Activated naive CD8-positive, alpha-beta T cell treated with anti-CD3 and anti-CD28 coated beads, Interleukin-2, amount 10 ng/mL, durations not matched to agents 7 days and 5 days (primary cell): ENCODE data around the gene HACD2. TPM values are rescaled to one million over a fixed set of nuclear protein-coding genes. Genes with fewer than 3 reads are reported as not detected.

Experiments used
- ATAC-seq: fragments of 150-1000 bp; cut with Tn5 transposase; one replicate; pipeline ENCODE4 v1.10.0; 2021; ENCODE audit warnings: low read depth, moderate library complexity
- POLR2A ChIA-PET: fragments of 350-600 bp; sonication (Branson Sonifier 250); formaldehyde crosslinking; loops from one replicate; lab custom pipeline; 2021; ENCODE audit warnings: antibody characterized with exemption; lab: Charles Lee
- DNase-seq: peaks from one replicate; pipeline ENCODE4 v3.0.0; 2021
- H3K27ac Mint-ChIP-seq: one replicate; pipeline ENCODE4 v1.8.0; 2022; ENCODE audit warnings: mild to moderate bottlenecking, mixed read lengths
- H3K27me3 Mint-ChIP-seq: one replicate; pipeline ENCODE4 v1.8.0; 2022; ENCODE audit warnings: mild to moderate bottlenecking, moderate library complexity, mixed read lengths
- H3K36me3 Mint-ChIP-seq: one replicate; pipeline ENCODE4 v1.8.0; 2021; ENCODE audit warnings: mild to moderate bottlenecking, mixed read lengths
- H3K4me1 Mint-ChIP-seq: one replicate; pipeline ENCODE4 v1.8.0; 2021; ENCODE audit warnings: mixed read lengths
- H3K4me3 Mint-ChIP-seq: one replicate; pipeline ENCODE4 v1.8.0; 2022; ENCODE audit warnings: mild to moderate bottlenecking, moderate library complexity, mixed read lengths
- H3K9me3 Mint-ChIP-seq: one replicate; pipeline ENCODE4 v1.8.0; 2021; ENCODE audit warnings: mixed read lengths
- total RNA-seq, 2 experiments: library from RNA; stranded (reverse); gene quantifications; one replicate each; pipeline ENCODE4 v1.2.3, GENCODE V29; 2021

The HACD2 gene
- total RNA-seq, 2 experiments from 2014 or later = 19.3 to 21.9 TPM

DNA sequence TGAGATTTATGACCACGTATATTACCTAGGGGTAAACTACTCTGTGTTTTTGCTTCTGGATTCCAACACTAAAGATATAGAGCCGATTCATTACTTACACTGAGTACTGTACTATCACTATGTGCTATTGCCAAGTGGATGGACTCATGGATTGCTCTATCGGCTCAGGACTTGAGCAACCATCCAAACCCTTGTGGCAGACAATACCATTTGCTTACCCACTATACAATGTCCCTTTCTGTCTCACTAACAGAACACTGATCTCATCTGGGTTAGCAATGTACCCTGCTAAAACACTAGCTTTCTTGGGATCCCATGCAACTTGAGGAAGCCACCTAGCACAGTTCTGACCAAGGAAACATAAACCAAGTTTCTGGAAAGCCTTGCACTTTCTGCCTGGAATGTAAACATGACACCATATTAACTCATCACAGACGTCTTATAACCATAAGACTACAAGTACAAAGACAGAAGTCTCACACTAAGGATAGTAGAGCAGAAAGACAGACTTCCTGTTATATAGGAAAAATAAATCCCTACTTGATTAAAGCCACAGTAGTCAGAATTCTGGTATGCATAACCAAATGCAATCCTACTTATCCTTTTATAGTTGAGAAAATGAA lies 38.6 kb downstream of the HACD2 start:
- Mint-ChIP-seq H3K27ac (no peak overlapping the region), H3K4me3 (no peak overlapping the region), H3K4me1 (peaks cover 4% of the 10 kb centered on the region), H3K36me3 (peaks cover 5% of the 10 kb centered on the region), H3K9me3 (no peaks in the 10 kb centered on the region), H3K27me3 (no peaks in the 10 kb centered on the region)
- POLR2A ChIA-PET = no interaction called here
- DNase-seq (no peak), ATAC-seq (no peak)

DNA sequence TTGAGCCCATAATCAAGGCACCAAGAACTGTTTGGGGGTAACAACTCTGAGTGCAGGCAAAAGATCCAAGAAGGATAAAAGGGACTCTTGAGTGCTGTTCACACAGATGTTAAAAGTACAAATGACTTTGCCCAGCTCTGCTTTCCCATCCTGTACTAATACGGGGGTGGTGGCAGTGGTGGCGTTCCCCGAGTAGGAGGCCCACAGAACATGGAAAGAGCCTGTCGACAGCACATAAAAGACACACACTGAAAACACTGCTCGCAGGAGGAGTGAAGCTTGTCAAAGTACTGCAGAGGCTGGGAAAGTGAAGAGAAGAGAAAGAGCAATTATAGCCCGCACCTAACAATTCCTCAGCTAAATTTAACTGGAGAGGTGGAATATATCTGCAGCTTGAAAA lies 40.9 kb downstream of the HACD2 start:
- no peaks in the 10 kb centered on the region for H3K27me3 Mint-ChIP-seq
- no peak overlapping the region for H3K27ac Mint-ChIP-seq
- peaks cover 5% of the 10 kb centered on the region for H3K4me1 Mint-ChIP-seq
- DNase-seq = no peak
- H3K36me3 Mint-ChIP-seq = peaks cover 2% of the 10 kb centered on the region
- no peak for ATAC-seq
- H3K9me3 Mint-ChIP-seq = no peaks in the 10 kb centered on the region
- POLR2A ChIA-PET = interaction anchor here (1.2 kb wide), 1 partner anchor 41 kb away, joined by 3 read pairs; the partner anchor contains the start of gene HACD2
- no peak overlapping the region for H3K4me3 Mint-ChIP-seq

DNA sequence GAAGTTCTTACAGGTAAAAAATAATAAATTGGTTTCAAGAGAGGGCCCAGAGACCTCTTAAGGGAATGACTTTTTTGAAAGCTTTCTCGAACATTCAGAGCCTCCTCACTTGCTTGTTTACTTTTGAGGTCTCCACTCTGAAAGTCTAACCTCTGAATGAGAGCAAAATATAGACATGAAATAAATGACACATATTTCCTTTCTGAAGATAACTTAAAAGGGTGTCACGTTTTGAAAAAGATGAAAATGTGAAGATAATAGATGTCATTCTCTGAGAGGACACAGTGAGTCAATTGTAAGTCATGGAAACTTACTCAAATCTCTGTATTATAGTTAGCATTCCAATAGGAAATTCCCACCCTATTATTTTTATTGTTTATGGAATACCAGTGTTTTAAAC lies 44.6 kb downstream of the HACD2 start:
- peaks cover 2% of the 10 kb centered on the region for H3K36me3 Mint-ChIP-seq
- no peak for DNase-seq
- ATAC-seq = no peak
- no peaks in the 10 kb centered on the region for H3K27me3 Mint-ChIP-seq
- H3K4me3 Mint-ChIP-seq = no peak overlapping the region
- peaks cover 3% of the 10 kb centered on the region for H3K4me1 Mint-ChIP-seq
- H3K9me3 Mint-ChIP-seq = no peaks in the 10 kb centered on the region
- POLR2A ChIA-PET = no interaction called here
- H3K27ac Mint-ChIP-seq = no peak overlapping the region

DNA sequence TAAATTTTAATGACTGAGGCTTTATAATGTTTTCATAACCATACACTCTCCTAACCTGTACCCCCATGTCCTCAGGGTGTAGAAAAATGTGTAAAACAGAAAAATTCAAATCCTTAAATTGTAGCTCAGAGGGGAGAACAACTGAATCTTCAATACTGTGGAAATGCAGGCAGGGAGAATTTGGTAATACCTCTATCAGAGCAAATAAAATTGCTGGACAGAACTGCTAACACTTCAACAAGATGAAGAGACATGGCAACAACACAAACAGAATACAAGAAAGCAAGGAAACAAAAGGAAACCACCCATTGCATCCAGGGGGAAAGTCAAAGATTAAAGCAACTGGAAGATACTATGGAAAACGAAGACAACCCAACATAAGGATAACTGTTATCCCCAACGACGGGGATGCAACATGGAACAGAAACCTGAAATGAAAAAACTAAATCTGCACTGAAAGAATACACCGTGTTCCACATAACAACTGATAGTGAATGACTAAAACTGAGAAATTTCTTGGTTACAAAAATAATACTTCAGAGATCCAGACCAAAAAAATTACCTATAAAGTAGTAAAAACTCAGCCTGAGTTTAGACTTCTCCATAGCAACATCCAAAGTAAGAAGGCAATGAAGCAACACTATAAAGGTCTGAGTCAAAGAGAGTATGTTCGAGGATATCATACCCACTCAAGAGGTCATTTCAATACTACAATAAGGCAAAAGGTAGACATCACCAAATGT lies 48.5 kb downstream of the HACD2 start:
- H3K27me3 Mint-ChIP-seq = no peaks in the 10 kb centered on the region
- H3K4me1 Mint-ChIP-seq = peaks cover 3% of the 10 kb centered on the region
- POLR2A ChIA-PET = no interaction called here
- peaks cover 2% of the 10 kb centered on the region for H3K36me3 Mint-ChIP-seq
- DNase-seq = no peak
- ATAC-seq = no peak
- H3K27ac Mint-ChIP-seq = no peak overlapping the region
- H3K9me3 Mint-ChIP-seq = no peaks in the 10 kb centered on the region
- no peak overlapping the region for H3K4me3 Mint-ChIP-seq

DNA sequence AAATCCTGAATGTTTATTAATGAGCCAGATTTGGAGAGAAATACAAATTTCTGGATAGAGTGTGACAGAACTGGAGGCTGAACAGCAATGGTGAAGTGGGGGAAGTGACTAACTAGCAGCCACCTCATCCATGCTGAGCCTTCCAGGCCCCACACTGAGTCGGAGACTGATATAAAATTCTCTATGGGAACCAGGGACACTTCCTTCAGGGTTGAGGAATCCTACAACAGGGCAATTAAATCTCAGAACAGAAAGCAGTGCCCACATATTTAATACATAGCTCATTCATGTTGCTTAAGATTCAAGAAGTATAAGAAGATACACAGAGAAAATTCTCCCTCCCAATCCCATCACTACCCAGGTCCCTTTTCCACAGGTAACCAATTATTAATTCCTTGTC lies 49.3 kb downstream of the HACD2 start:
- H3K4me1 Mint-ChIP-seq = peaks cover 3% of the 10 kb centered on the region

DNA sequence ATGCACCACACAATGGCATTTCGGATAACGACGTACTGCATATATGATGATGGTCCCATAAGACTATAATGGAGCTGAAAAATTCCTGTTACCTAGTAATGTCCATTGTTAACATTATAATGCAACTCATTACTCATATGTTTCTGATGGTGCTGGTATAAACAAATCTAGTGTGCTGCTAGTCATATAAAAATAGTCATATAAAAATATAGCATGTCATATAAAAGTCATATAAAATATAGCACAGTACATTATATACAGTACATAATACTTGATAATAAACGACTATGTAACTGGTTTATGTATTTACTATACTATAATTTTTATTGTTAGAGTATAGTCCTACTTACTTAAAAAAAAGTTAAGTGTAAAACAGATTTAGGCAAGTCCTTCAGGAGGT lies 50.6 kb downstream of the HACD2 start:
- no peaks in the 10 kb centered on the region for H3K27me3 Mint-ChIP-seq

More for the DNA sequence above, 49.3 kb downstream of the HACD2 start:
- DNase-seq (no peak), ATAC-seq (no peak)
- no peaks in the 10 kb centered on the region for H3K9me3 Mint-ChIP-seq
- H3K27me3 Mint-ChIP-seq = no peaks in the 10 kb centered on the region
- no peak overlapping the region for H3K27ac Mint-ChIP-seq
- H3K4me3 Mint-ChIP-seq = no peak overlapping the region
- H3K36me3 Mint-ChIP-seq = peaks cover 2% of the 10 kb centered on the region
- POLR2A ChIA-PET = no interaction called here

DNA sequence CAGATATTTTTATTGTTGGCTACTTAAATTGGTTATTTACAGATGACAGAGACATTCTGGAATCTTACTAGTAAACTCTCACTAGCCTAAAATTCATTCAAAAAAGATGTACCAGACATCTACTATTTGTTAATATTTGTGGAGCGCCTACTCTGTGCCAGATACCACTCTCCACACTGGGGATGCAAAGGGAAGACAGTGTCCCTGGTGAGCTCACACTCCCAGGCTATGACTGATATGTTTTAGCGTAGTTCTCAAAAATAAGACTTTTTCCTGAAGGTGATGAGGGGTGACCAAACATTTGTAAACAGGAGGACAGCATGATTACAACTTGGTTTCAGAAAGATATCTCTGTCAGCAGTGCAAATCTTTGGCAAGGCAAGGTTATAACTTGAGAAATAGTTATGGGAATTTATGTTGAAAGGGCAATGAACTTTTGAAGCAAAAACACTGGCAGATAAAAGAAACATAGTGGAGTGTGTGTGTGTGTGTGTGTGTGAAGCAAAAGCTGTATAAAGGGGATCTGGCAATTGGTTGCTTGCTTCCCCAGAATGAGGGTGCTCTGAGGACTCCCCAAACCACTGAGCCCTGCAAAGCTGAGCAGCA lies 51.2 kb downstream of the HACD2 start:
- POLR2A ChIA-PET = no interaction called here
- DNase-seq = no peak
- Mint-ChIP-seq H3K4me1 (no peaks in the 10 kb centered on the region), H3K27ac (no peak overlapping the region), H3K9me3 (no peaks in the 10 kb centered on the region), H3K4me3 (no peak overlapping the region), H3K27me3 (no peaks in the 10 kb centered on the region), H3K36me3 (no peaks in the 10 kb centered on the region)
- no peak for ATAC-seq

More for the DNA sequence above, 50.6 kb downstream of the HACD2 start:
- no peak for ATAC-seq
- POLR2A ChIA-PET = no interaction called here
- Mint-ChIP-seq H3K27ac (no peak overlapping the region), H3K36me3 (no peaks in the 10 kb centered on the region), H3K4me1 (no peaks in the 10 kb centered on the region), H3K9me3 (no peaks in the 10 kb centered on the region), H3K4me3 (no peak overlapping the region)
- no peak for DNase-seq

DNA sequence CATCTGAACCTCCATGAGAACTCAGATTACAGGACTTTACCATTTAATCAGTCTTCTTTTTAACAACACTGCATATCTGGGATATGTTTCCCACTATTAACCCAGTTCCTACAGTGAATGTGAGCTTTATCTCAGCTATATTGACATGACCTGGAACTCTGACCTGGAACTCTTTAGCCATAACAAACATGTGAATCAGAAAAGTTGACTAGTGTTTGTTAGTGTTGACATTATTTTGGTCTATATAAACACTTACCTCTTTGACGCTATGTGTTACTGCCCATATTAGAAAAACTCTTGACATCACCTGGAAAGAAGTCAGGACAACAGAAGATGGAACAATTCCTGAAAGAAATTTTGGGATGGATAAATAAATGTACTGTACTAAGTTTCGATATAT lies 56.7 kb downstream of the HACD2 start:
- Mint-ChIP-seq H3K27ac (no peak overlapping the region), H3K4me1 (peaks cover 24% of the 10 kb centered on the region), H3K27me3 (no peaks in the 10 kb centered on the region), H3K36me3 (peaks cover 13% of the 10 kb centered on the region), H3K4me3 (no peak overlapping the region), H3K9me3 (no peaks in the 10 kb centered on the region)
- POLR2A ChIA-PET = no interaction called here
- ATAC-seq (no peak), DNase-seq (no peak)

DNA sequence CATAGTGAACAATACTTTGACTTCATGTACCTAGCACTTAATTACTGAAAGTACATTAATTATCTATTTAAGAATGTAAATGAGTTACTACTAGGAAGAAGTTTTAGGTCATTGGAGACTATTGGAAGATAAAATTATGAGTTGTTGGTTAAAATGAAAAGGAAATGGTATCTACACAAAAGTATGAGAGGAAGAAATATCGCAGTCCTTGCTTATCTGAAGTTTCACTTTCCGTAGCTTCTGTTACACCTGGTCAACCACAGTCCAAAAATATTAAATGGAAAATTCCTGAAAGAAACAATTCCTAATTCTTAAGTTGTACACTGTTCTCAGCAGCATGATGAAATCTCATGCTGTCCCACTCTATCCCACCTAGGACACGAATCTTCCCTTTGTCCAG lies 57.8 kb downstream of the HACD2 start:
- no peak for DNase-seq
- Mint-ChIP-seq H3K9me3 (no peaks in the 10 kb centered on the region), H3K27ac (no peak overlapping the region)

DNA sequence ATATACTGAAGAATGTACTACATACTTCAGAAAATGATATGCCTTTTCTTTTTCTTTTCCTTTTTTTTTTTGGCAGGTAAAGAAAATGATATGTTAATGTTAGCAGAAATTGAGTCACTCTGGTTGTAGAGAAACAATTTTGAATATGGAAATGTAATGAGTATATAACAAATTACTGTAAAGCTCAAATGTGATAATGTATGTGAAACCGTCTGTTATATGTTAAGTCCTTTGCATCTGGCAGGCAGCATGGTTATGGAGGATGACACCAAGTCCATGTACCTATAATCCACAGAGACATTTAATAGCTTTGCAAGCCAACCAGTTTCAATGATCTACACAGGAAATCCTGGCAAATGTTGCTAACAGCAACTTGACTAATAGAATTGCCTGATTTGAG lies 58.4 kb downstream of the HACD2 start:
- Mint-ChIP-seq H3K4me3 (no peak overlapping the region), H3K36me3 (peaks cover 13% of the 10 kb centered on the region), H3K27ac (no peak overlapping the region), H3K4me1 (peaks cover 33% of the 10 kb centered on the region), H3K9me3 (no peaks in the 10 kb centered on the region), H3K27me3 (no peaks in the 10 kb centered on the region)
- DNase-seq = no peak
- no peak for ATAC-seq
- POLR2A ChIA-PET = no interaction called here

More for the DNA sequence above, 57.8 kb downstream of the HACD2 start:
- H3K4me1 Mint-ChIP-seq = peaks cover 29% of the 10 kb centered on the region
- H3K27me3 Mint-ChIP-seq = no peaks in the 10 kb centered on the region
- no peak for ATAC-seq
- POLR2A ChIA-PET = no interaction called here
- no peak overlapping the region for H3K4me3 Mint-ChIP-seq
- H3K36me3 Mint-ChIP-seq = peaks cover 13% of the 10 kb centered on the region

DNA sequence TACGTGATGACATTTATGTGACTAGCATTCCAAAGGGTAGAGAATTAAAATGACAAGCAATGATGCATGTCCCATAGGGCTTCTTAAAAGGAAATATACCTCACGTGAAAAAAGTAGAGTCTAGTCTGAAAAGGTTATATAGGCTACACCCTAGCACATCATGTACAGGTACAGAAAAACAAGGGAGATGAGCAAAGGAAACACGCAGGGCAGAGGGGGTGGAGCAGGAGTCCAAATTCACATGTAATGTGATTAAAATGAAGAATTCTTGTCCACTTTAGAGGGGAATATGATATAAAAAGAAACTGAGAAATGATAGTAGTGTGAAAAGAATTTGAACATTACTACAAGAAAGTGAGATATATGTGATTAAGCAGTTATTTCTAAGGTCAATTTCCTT lies 59.4 kb downstream of the HACD2 start:
- no peak overlapping the region for H3K27ac Mint-ChIP-seq
- POLR2A ChIA-PET = no interaction called here
- H3K36me3 Mint-ChIP-seq = peaks cover 13% of the 10 kb centered on the region
- DNase-seq (no peak), ATAC-seq (no peak)
- H3K4me1 Mint-ChIP-seq = peaks cover 34% of the 10 kb centered on the region
- H3K4me3 Mint-ChIP-seq = no peak overlapping the region
- H3K27me3 Mint-ChIP-seq = no peaks in the 10 kb centered on the region
- H3K9me3 Mint-ChIP-seq = no peaks in the 10 kb centered on the region

DNA sequence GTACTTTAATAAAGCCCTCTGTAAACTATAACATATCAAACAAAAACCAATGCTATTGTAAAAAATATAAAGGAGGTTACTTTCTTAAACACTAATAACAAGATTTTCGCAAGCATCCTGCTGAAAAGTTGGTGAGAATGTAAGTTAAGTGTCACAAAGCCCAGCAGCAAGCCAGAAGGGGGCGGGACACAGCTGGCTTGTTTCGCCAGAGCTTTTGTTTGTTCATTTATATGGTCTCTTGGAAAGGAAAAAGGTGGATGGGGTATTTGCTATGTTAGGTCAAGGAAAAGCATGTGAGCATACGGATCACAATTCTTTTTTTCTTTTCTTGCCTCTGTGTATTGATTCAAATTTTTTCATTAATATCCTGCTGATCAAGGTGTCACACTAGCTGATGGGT lies 59.9 kb downstream of the HACD2 start:
- no peak overlapping the region for H3K4me3 Mint-ChIP-seq
- POLR2A ChIA-PET = interaction anchor here (0.5 kb wide), 1 partner anchor 1978 kb away, joined by 4 read pairs; no protein-coding TSS in a partner anchor
- no peak overlapping the region for H3K27ac Mint-ChIP-seq
- peaks cover 34% of the 10 kb centered on the region for H3K4me1 Mint-ChIP-seq
- no peak for ATAC-seq
- H3K36me3 Mint-ChIP-seq = peaks cover 13% of the 10 kb centered on the region
- no peak for DNase-seq
- no peaks in the 10 kb centered on the region for H3K27me3 Mint-ChIP-seq
- H3K9me3 Mint-ChIP-seq = no peaks in the 10 kb centered on the region

DNA sequence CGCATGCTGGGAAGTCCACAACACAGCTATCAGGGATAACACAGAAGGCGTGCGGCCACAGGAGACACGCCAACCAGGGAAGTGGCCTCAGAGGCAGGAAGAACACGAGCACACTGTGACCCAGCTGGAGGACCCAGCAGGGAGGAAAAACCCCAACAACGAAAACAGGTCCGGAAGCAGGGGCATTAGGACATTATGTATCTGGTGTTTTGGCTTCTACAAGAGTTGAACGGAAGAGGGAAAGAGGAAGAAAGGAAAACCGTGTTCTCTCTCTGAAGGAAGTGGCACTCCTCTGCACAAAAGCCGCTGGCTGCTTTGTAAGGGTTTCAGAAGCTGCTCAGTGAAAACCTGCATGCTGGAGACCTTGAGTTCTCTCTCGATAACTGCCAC lies 61.8 kb downstream of the HACD2 start:
- peak overlapping the region; percentile 81 for H3K27ac Mint-ChIP-seq
- ATAC-seq (peak; percentile 30), DNase-seq (no peak)
- no peaks in the 10 kb centered on the region for H3K9me3 Mint-ChIP-seq
- POLR2A ChIA-PET = no interaction called here
- H3K36me3 Mint-ChIP-seq = peaks cover 13% of the 10 kb centered on the region
- H3K4me3 Mint-ChIP-seq = peak overlapping the region; percentile 56
- peaks cover 34% of the 10 kb centered on the region for H3K4me1 Mint-ChIP-seq
- no peaks in the 10 kb centered on the region for H3K27me3 Mint-ChIP-seq
